ENCODE data around the gene PACS2. TPM values are rescaled to one million over a fixed set of nuclear protein-coding genes. Genes with fewer than 3 reads are reported as not detected.

PACS2 gene
- total and polyA plus RNA-seq, 2 of the 4 experiments (the other 2 are of a cell fraction): 15.6 to 32.2 TPM

GRCh38 chr14:105369653-105370040 lies 55.1 kb downstream of the PACS2 start:
- Histone ChIP-seq H2BK5ac (ENCODE audit: low read depth, low read length, poor library complexity, severe bottlenecking) (no peak overlapping the region), H3K14ac (replicated peaks; ENCODE audit: low read depth, low read length) (no peak overlapping the region), H2BK15ac (ENCODE audit: low read depth, low read length) (no peak overlapping the region), H2AFZ (replicated peaks; ENCODE audit: low read length, poor library complexity) (no peak overlapping the region), H3K4me1 (ENCODE audit: control insufficient read depth, insufficient read depth, low read length) (peaks cover 2% of the 10 kb centered on the region; the same call in 1 of the 2 replicates), H3K79me1 (ENCODE audit: low read depth in 1 of 2, low read length in 2 of 2) (no peaks in the 10 kb centered on the region; a peak in 1 of 4 replicates), H3K18ac (ENCODE audit: low read depth, low read length) (no peak overlapping the region), H3K4ac (ENCODE audit: low read depth, low read length) (no peak overlapping the region), H3K4me3 (ENCODE audit: insufficient read depth, low read depth, low read length) (no peak overlapping the region), H2BK20ac (ENCODE audit: low read depth, low read length) (no peak overlapping the region), H3K27me3 (ENCODE audit: control insufficient read depth, insufficient read depth, low read length) (no peaks in the 10 kb centered on the region), H3K27ac (ENCODE audit: insufficient read depth, low read length) (no peak overlapping the region), H3K23ac (ENCODE audit: low read depth, low read length) (no peak overlapping the region), H2AK5ac (ENCODE audit: low read depth, low read length) (no peak overlapping the region), H4K91ac (ENCODE audit: insufficient read depth, low read depth, low read length) (no peak overlapping the region), H3K9ac (ENCODE audit: low read depth, low read length) (no peak overlapping the region), H3K56ac (ENCODE audit: extremely low read depth, insufficient read depth, low read length) (no peak overlapping the region), H3K4me2 (ENCODE audit: low read depth, low read length) (no peak overlapping the region), H3K9me1 (ENCODE audit: insufficient read depth, low read length) (peaks cover 3% of the 10 kb centered on the region; the same call in 1 of the 2 replicates), H4K20me1 (ENCODE audit: insufficient read depth, low read length) (peaks cover 2% of the 10 kb centered on the region; the same call in 1 of the 2 replicates), H3K36me3 (ENCODE audit: control insufficient read depth, insufficient read depth, low read length) (peaks cover 18% of the 10 kb centered on the region; the same call in 1 of the 2 replicates), H3K9me3 (ENCODE audit: control insufficient read depth, insufficient read depth, low read length) (no peaks in the 10 kb centered on the region), H4K8ac (ENCODE audit: low read depth in 2 of 2, low read length in 2 of 2) (no peak overlapping the region), H2BK120ac (ENCODE audit: low read depth, low read length) (no peak overlapping the region), H2AK9ac (replicated peaks; ENCODE audit: low read depth, low read length, poor library complexity) (no peak overlapping the region), H4K5ac (ENCODE audit: low read depth, low read length) (no peak overlapping the region)
- WGBS, 2 experiments (ENCODE audit: extremely low coverage in 2 of 2, insufficient read length in 1 of 2): 95% methylated on average over 11 of the region's 28 CpGs; no CpG with 5 or more reads in 1 of the 2 experiments
- ChIA-PET CTCF (interaction anchor here (1.7 kb wide), 1 partner anchor 120 kb away, joined by 5 read pairs; no protein-coding TSS in a partner anchor), POLR2A (ENCODE audit: unreplicated experiment) (no interaction called here)
- intact Hi-C loops (cut with micrococcal nuclease): no loop called here
- DNase-seq (no peak), ATAC-seq (ENCODE audit: low read depth) (no peak)
- dilution Hi-C loops (cut with HindIII; ENCODE audit: low sequenced_read_pairs, unreplicated experiment): no loop called here
- in situ Hi-C loops (cut with MboI; ENCODE audit: low sequenced_read_pairs): no loop called here
- TF ChIP-seq POLR2A (IDR thresholded peaks at IDR 0.05; ENCODE audit: low read depth, low read length): no peak
- TF ChIP-seq FOS (IDR thresholded peaks at IDR 0.05; ENCODE audit: low read depth, low read length): no peak
- BruUV-seq (replicated peaks): no TSS peak

Data from IMR-90 (cell line).